Memory B cell (primary cell): ENCODE measurements around the gene TOP3A.

ENCODE experiments used
- ATAC-seq: fragments of 150-1000 bp; cut with Tn5 transposase; 2 replicates; pipeline ENCODE4 v1.10.0; 2021; ENCODE audit warnings: low read depth, mild to moderate bottlenecking, moderate library complexity
- DNase-seq, 2 donors: peaks; one replicate each; pipeline ENCODE4 v3.0.0; 2022; ENCODE audit warnings: low spot score in 2 of 2
- H3K27ac Mint-ChIP-seq: one replicate; pipeline ENCODE4 v1.8.0; 2022; ENCODE audit warnings: mild to moderate bottlenecking, moderate library complexity, mixed read lengths
- H3K27me3 Mint-ChIP-seq: one replicate; pipeline ENCODE4 v1.8.0; 2022; ENCODE audit warnings: mixed read lengths
- H3K36me3 Mint-ChIP-seq: one replicate; pipeline ENCODE4 v1.8.0; 2022; ENCODE audit warnings: mild to moderate bottlenecking, mixed read lengths
- H3K4me1 Mint-ChIP-seq: one replicate; pipeline ENCODE4 v1.8.0; 2022; ENCODE audit warnings: mixed read lengths
- H3K4me3 Mint-ChIP-seq: one replicate; pipeline ENCODE4 v1.8.0; 2022; ENCODE audit warnings: mild to moderate bottlenecking, moderate library complexity, mixed read lengths
- H3K9me3 Mint-ChIP-seq: one replicate; pipeline ENCODE4 v1.8.0; 2022; ENCODE audit warnings: mixed read lengths

The TOP3A gene

GRCh38 chr17:18246880-18247612 lies 67.7 kb downstream of the TOP3A start:
- Mint-ChIP-seq H3K4me3 (no peak overlapping the region), H3K27me3 (no peaks in the 10 kb centered on the region), H3K4me1 (peaks cover 8% of the 10 kb centered on the region), H3K36me3 (peaks cover 24% of the 10 kb centered on the region), H3K9me3 (no peaks in the 10 kb centered on the region), H3K27ac (no peak overlapping the region)
- DNase-seq (peak in 1 of 2 donors; percentile 57), ATAC-seq (peak; percentile 85)

- H3K4me3 Mint-ChIP-seq = no peak overlapping the region
- no peak for DNase-seq
- peaks cover 18% of the 10 kb centered on the region for H3K36me3 Mint-ChIP-seq
- H3K27ac Mint-ChIP-seq = no peak overlapping the region
- H3K9me3 Mint-ChIP-seq = no peaks in the 10 kb centered on the region
- H3K4me1 Mint-ChIP-seq = peaks cover 8% of the 10 kb centered on the region
- no peaks in the 10 kb centered on the region for H3K27me3 Mint-ChIP-seq
- no peak for ATAC-seq
Measured at GRCh38 chr17:18246109-18246725, 68.6 kb downstream of the TOP3A start.

DNA sequence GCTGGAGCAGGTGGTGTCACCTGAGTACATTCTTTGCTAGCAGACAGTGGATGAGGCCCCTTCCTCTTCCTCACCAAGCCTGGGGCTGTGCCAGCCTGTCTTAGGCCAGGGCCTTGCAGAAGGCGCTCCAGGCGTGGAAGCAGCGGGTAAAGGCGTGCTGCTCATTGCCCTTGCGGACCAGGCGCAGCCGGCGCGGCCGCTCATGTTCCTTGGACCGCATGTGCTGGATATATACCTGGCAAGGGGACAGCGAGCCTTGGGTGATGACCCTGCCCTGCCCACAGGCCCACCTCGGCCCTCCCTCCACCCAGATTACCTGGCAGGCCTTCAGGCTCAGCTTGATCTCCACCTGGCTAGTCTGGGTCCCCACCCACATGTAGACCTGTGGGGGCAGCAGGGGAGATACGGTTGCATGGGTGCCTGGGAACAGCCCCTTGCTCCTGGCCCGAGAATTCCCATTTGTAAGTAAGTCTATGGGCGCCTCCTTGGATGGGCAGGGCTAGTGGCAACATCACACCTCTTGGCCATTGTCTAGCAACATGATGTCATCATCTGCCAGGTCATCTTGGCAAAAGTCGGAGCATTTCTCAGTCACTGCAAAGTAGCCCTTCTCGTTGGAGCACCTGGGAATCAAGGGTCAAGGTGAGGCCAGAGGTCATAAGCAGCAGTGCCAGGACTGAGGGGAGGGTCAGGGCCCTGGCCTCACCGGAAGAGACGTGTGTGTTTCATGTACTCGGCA lies 69.6 kb downstream of the TOP3A start:
- H3K27me3 Mint-ChIP-seq = no peaks in the 10 kb centered on the region
- no peaks in the 10 kb centered on the region for H3K9me3 Mint-ChIP-seq
- DNase-seq (no peak), ATAC-seq (no peak)
- no peak overlapping the region for H3K27ac Mint-ChIP-seq
- H3K4me3 Mint-ChIP-seq = no peak overlapping the region
- H3K36me3 Mint-ChIP-seq = peaks cover 16% of the 10 kb centered on the region
- peaks cover 8% of the 10 kb centered on the region for H3K4me1 Mint-ChIP-seq

- Mint-ChIP-seq H3K4me3 (no peak overlapping the region), H3K27ac (no peak overlapping the region), H3K9me3 (no peaks in the 10 kb centered on the region), H3K27me3 (no peaks in the 10 kb centered on the region), H3K36me3 (peaks cover 10% of the 10 kb centered on the region), H3K4me1 (no peaks in the 10 kb centered on the region)
- DNase-seq (no peak), ATAC-seq (no peak)
Measured at GRCh38 chr17:18241229-18241871, 73.4 kb downstream of the TOP3A start.

GRCh38 chr17:18240449-18240848 lies 74.3 kb downstream of the TOP3A start:
- ATAC-seq = no peak
- no peak for DNase-seq
- Mint-ChIP-seq H3K36me3 (peaks cover 7% of the 10 kb centered on the region), H3K27me3 (no peaks in the 10 kb centered on the region), H3K27ac (no peak overlapping the region), H3K9me3 (no peaks in the 10 kb centered on the region), H3K4me1 (no peaks in the 10 kb centered on the region), H3K4me3 (no peak overlapping the region)

DNA sequence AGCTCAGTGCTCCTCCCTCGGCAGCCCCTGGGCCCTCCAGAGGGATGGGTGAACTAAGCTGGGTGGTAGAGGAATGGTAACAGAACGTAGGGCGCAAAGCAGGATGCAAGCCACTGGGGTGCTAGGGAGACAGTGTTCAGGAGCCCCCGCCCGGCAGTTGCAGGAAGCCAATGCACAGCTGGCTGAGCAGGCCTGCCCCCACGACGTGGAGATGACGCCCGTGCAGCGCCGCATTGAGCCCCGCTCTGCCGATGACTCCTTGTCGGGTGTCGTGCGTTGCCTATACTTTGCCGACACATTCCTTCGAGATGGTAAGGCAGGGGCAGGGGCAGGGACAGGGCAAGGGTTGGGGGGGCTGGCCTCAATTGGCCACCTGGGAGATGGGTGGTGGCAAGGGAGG lies 76.5 kb downstream of the TOP3A start:
- H3K9me3 Mint-ChIP-seq = no peaks in the 10 kb centered on the region
- H3K4me1 Mint-ChIP-seq = no peaks in the 10 kb centered on the region
- DNase-seq (no peak), ATAC-seq (no peak)
- no peak overlapping the region for H3K27ac Mint-ChIP-seq
- H3K27me3 Mint-ChIP-seq = no peaks in the 10 kb centered on the region
- no peak overlapping the region for H3K4me3 Mint-ChIP-seq
- H3K36me3 Mint-ChIP-seq = peaks cover 6% of the 10 kb centered on the region

GRCh38 chr17:18237461-18237860 lies 77.3 kb downstream of the TOP3A start:
- DNase-seq = no peak
- ATAC-seq = no peak
- Mint-ChIP-seq H3K4me3 (no peak overlapping the region), H3K27me3 (no peaks in the 10 kb centered on the region), H3K36me3 (peaks cover 6% of the 10 kb centered on the region), H3K9me3 (no peaks in the 10 kb centered on the region), H3K27ac (no peak overlapping the region), H3K4me1 (no peaks in the 10 kb centered on the region)

DNA sequence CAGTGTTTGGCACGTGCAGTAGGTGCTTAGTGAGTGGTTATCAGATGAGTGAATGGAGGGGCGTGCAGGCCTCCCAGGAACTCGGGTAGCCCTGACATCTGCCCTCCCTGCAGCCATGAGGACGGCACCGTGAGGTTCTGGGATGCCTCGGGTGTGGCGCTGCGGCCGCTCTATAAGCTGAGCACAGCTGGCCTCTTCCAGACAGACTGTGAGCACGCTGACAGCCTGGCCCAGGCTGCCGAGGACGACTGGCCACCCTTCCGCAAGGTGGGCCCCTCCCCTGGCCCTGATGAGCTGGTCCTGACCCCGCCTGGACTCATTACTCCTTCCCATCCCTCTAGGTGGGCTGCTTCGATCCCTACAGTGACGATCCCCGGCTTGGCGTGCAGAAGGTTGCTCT lies 78.3 kb downstream of the TOP3A start:
- ATAC-seq = no peak
- Mint-ChIP-seq H3K9me3 (no peaks in the 10 kb centered on the region), H3K27ac (no peak overlapping the region), H3K4me1 (no peaks in the 10 kb centered on the region), H3K36me3 (peaks cover 6% of the 10 kb centered on the region), H3K4me3 (no peak overlapping the region), H3K27me3 (no peaks in the 10 kb centered on the region)
- DNase-seq = no peak

GRCh38 chr17:18235743-18236256 lies 79.0 kb downstream of the TOP3A start:
- H3K27ac Mint-ChIP-seq = no peak overlapping the region
- H3K4me1 Mint-ChIP-seq = no peaks in the 10 kb centered on the region
- no peak for DNase-seq
- H3K27me3 Mint-ChIP-seq = no peaks in the 10 kb centered on the region
- no peaks in the 10 kb centered on the region for H3K9me3 Mint-ChIP-seq
- H3K36me3 Mint-ChIP-seq = peaks cover 6% of the 10 kb centered on the region
- no peak overlapping the region for H3K4me3 Mint-ChIP-seq
- ATAC-seq = no peak

GRCh38 chr17:18234853-18235380 lies 79.9 kb downstream of the TOP3A start:
- no peaks in the 10 kb centered on the region for H3K9me3 Mint-ChIP-seq
- peaks cover 6% of the 10 kb centered on the region for H3K36me3 Mint-ChIP-seq
- H3K27me3 Mint-ChIP-seq = no peaks in the 10 kb centered on the region
- no peak overlapping the region for H3K27ac Mint-ChIP-seq
- no peak overlapping the region for H3K4me3 Mint-ChIP-seq
- DNase-seq (no peak), ATAC-seq (no peak)
- H3K4me1 Mint-ChIP-seq = no peaks in the 10 kb centered on the region

DNA sequence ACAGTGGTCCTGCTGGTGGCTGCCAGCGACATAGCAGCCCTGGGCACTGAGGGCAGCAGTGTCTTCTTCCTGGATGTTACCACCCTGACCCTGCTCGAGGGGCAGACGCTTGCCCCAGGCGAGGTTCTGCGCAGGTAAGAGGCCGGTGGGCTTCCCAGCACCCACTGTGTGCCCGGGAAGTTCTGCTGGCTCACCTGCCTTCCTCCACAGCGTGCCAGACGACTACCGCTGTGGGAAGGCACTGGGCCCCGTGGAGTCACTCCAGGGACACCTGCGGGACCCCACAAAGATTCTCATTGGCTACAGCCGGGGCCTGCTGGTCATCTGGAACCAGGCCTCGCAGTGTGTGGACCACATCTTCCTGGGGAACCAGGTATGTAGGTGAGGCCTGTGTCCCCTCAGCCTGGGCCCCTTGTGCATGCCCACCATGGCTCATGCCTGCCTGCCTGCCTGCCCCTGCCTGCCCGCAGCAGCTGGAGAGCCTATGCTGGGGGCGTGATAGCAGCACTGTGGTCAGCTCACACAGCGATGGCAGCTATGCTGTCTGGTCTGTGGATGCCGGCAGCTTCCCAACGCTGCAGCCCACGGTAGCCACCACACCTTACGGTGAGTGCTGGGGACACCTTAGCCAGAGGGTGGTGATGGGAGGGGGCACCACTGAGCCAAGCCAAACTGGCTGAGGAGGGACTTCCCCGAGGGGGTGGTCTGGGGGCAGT lies 80.8 kb downstream of the TOP3A start:
- ATAC-seq = no peak
- no peak overlapping the region for H3K27ac Mint-ChIP-seq
- no peak for DNase-seq
- no peaks in the 10 kb centered on the region for H3K4me1 Mint-ChIP-seq
- H3K36me3 Mint-ChIP-seq = peaks cover 6% of the 10 kb centered on the region
- no peaks in the 10 kb centered on the region for H3K27me3 Mint-ChIP-seq
- no peaks in the 10 kb centered on the region for H3K9me3 Mint-ChIP-seq
- H3K4me3 Mint-ChIP-seq = no peak overlapping the region

GRCh38 chr17:18231164-18231563 lies 83.6 kb downstream of the TOP3A start:
- peaks cover 10% of the 10 kb centered on the region for H3K4me1 Mint-ChIP-seq
- DNase-seq (no peak), ATAC-seq (no peak)
- H3K27me3 Mint-ChIP-seq = no peaks in the 10 kb centered on the region
- no peaks in the 10 kb centered on the region for H3K9me3 Mint-ChIP-seq
- peaks cover 2% of the 10 kb centered on the region for H3K36me3 Mint-ChIP-seq
- no peak overlapping the region for H3K4me3 Mint-ChIP-seq
- no peak overlapping the region for H3K27ac Mint-ChIP-seq
